ENCODE data around the gene FCER2.

Gene FCER2

GRCh38 chr19:7676376-7676775 is 25.6 kb downstream of the FCER2 start:
- no peak for DNase-seq

GRCh38 chr19:7674010-7675005 is 27.6 kb downstream of the FCER2 start:
- DNase-seq: peak; percentile 22

- DNase-seq: no peak
Observed at GRCh38 chr19:7672522-7672921, 29.4 kb downstream of the FCER2 start.

GRCh38 chr19:7670790-7671189 is 31.1 kb downstream of the FCER2 start:
- DNase-seq: no peak

- no peak for DNase-seq
Observed at GRCh38 chr19:7670150-7670783, 31.7 kb downstream of the FCER2 start.

GRCh38 chr19:7669641-7670040 is 32.3 kb downstream of the FCER2 start:
- DNase-seq: no peak

- DNase-seq: no peak
Observed at GRCh38 chr19:7668842-7669241, 33.1 kb downstream of the FCER2 start, which contains the start of gene RETN. RETN (plus strand) TSS chr19:7669049; CDS start chr19:7669327, 278 bp downstream.

- peak; percentile 57 for DNase-seq
Observed at GRCh38 chr19:7665076-7665475, 36.9 kb downstream of the FCER2 start.

GRCh38 chr19:7663706-7664105 is 38.2 kb downstream of the FCER2 start:
- DNase-seq: no peak

GRCh38 chr19:7662657-7663056 is 39.3 kb downstream of the FCER2 start:
- no peak for DNase-seq

- DNase-seq: no peak
Observed at GRCh38 chr19:7661744-7662538, 40.0 kb downstream of the FCER2 start.

GRCh38 chr19:7658219-7658686 is 43.7 kb downstream of the FCER2 start:
- DNase-seq: no peak

- no peak for DNase-seq
Observed at GRCh38 chr19:7657131-7657751, 44.7 kb downstream of the FCER2 start.

- DNase-seq: no peak
Observed at GRCh38 chr19:7655581-7655980, 46.4 kb downstream of the FCER2 start.

GRCh38 chr19:7654401-7654800 is 47.5 kb downstream of the FCER2 start:
- DNase-seq: no peak

GRCh38 chr19:7652061-7652641 is 49.8 kb downstream of the FCER2 start:
- DNase-seq: peak; percentile 66

- DNase-seq: no peak
Observed at GRCh38 chr19:7650148-7650547, 51.8 kb downstream of the FCER2 start.

GRCh38 chr19:7648265-7649014 is 53.5 kb downstream of the FCER2 start:
- no peak for DNase-seq

GRCh38 chr19:7647156-7647555 is 54.8 kb downstream of the FCER2 start:
- no peak for DNase-seq

GRCh38 chr19:7646426-7646700 is 55.6 kb downstream of the FCER2 start:
- no peak for DNase-seq

GRCh38 chr19:7645656-7646425 is 56.1 kb downstream of the FCER2 start:
- no peak for DNase-seq
